Caco-2 (cell line): ENCODE results near the gene DEFB129. TPM values are rescaled to one million over a fixed set of nuclear protein-coding genes. Genes with fewer than 3 reads are reported as not detected.
"Not testable (repeated sequence)": the region's sequence is repeated elsewhere in the genome, so short reads cannot be mapped to it uniquely, and the experiment has no call there.

Experiments
- BruUV-seq: library from RNA; stranded (reverse); fragments of 400-500 nt; replicated peaks from 2 replicates; lab custom pipeline; 2021; lab: Mats Ljungman, UMichigan
- CTCF ChIA-PET: fragments of 300-600 bp; sonication (Branson Sonifier 250); formaldehyde crosslinking; loops from one replicate; lab custom pipeline; 2022; ENCODE audit warnings: antibody characterized with exemption; lab: Charles Lee
- POLR2A ChIA-PET: fragments of 300-600 bp; sonication (Branson Sonifier 250); formaldehyde crosslinking; loops from one replicate; lab custom pipeline; 2022; ENCODE audit warnings: antibody characterized with exemption; lab: Charles Lee
- DNase-seq, 2 experiments: peaks; one replicate each; pipeline versions ENCODE4 v3.0.0 to v3.0.0-alpha.2; 2020 to 2022
- H3K27me3 ChIP-seq: replicated peaks from 2 replicates; pipeline ENCODE4 v1.6.0; 2011; ENCODE audit warnings: low read length; ENCODE audit not compliant: control insufficient read depth, insufficient read depth
- H3K36me3 ChIP-seq: 2 replicates; pipeline ENCODE4 v1.5.1; 2011; ENCODE audit warnings: low read length; ENCODE audit not compliant: control insufficient read depth, insufficient read depth
- H3K4me1 ChIP-seq: fragments of 250-450 bp; sonication (Bioruptor Pico); 2 replicates; pipeline ENCODE4 v1.5.1; 2020; ENCODE audit warnings: mild to moderate bottlenecking
- H3K4me3 ChIP-seq: 2 replicates; pipeline ENCODE4 v1.5.1; 2011; ENCODE audit warnings: low read depth, mild to moderate bottlenecking, control low read depth, low read length
- H3K9me3 ChIP-seq: fragments of 250-450 bp; sonication (Bioruptor Pico); 2 replicates; pipeline ENCODE4 v1.5.1; 2020; ENCODE audit warnings: mild to moderate bottlenecking, moderate library complexity
- H3K27ac Mint-ChIP-seq: one replicate; pipeline ENCODE4 v1.8.0; 2022; ENCODE audit warnings: mixed read lengths; ENCODE audit not compliant: unreplicated experiment
- H3K27me3 Mint-ChIP-seq: one replicate; pipeline ENCODE4 v1.8.0; 2022; ENCODE audit warnings: mixed read lengths; ENCODE audit not compliant: insufficient read depth, unreplicated experiment
- H3K36me3 Mint-ChIP-seq: one replicate; pipeline ENCODE4 v1.8.0; 2022; ENCODE audit warnings: mild to moderate bottlenecking, mixed read lengths; ENCODE audit not compliant: insufficient read depth, unreplicated experiment
- H3K4me1 Mint-ChIP-seq: one replicate; pipeline ENCODE4 v1.8.0; 2022; ENCODE audit warnings: low read depth, mixed read lengths; ENCODE audit not compliant: unreplicated experiment
- H3K4me3 Mint-ChIP-seq: one replicate; pipeline ENCODE4 v1.8.0; 2022; ENCODE audit warnings: mild to moderate bottlenecking, moderate library complexity, mixed read lengths; ENCODE audit not compliant: unreplicated experiment
- H3K9me3 Mint-ChIP-seq: one replicate; pipeline ENCODE4 v1.8.0; 2022; ENCODE audit warnings: mixed read lengths; ENCODE audit not compliant: unreplicated experiment
- intact Hi-C: fragments of 100-400 bp; cut with micrococcal nuclease; formaldehyde crosslinking; loops from one replicate; pipeline ENCODE4 v1.10.0; 2022; ENCODE audit not compliant: unreplicated experiment
- total RNA-seq: library from RNA; stranded (reverse); gene quantifications from 2 replicates; pipeline ENCODE4 v1.2.3, GENCODE V29; 2022
- TF ChIP-seq, protein P1 (sequence below), 2 experiments: fragments of 200-600 bp in 1 of 2; IDR thresholded peaks; 1 replicate in 1 of 2; 2 replicates in 1 of 2; pipeline versions ENCODE4 v1.5.1 to v1.8.0; 2011 to 2022; ENCODE audit warnings: antibody characterized with exemption in 1 of 2, control low read depth in 1 of 2, inconsistent platforms in 1 of 2, low read depth in 1 of 2, low read length in 1 of 2, mild to moderate bottlenecking in 1 of 2, moderate library complexity in 1 of 2; ENCODE audit not compliant: insufficient read depth in 1 of 2, severe bottlenecking in 1 of 2, unreplicated experiment in 1 of 2

DEFB129 gene
- total RNA-seq, 1 experiment from 2014 or later: not detected

- Mint-ChIP-seq H3K27ac (no peak overlapping the region), H3K27me3 (peaks cover 5% of the 10 kb centered on the region), H3K4me3 (no peak overlapping the region), H3K36me3 (no peaks in the 10 kb centered on the region), H3K9me3 (no peaks in the 10 kb centered on the region), H3K4me1 (no peaks in the 10 kb centered on the region)
- BruUV-seq: no TSS peak
- Histone ChIP-seq H3K4me1 (no peaks in the 10 kb centered on the region), H3K36me3 (no peaks in the 10 kb centered on the region), H3K27me3 (no peaks in the 10 kb centered on the region), H3K9me3 (no peaks in the 10 kb centered on the region), H3K4me3 (no peak overlapping the region)
- ChIA-PET POLR2A (no interaction called here), CTCF (no interaction called here)
- TF ChIP-seq, protein P1, sequence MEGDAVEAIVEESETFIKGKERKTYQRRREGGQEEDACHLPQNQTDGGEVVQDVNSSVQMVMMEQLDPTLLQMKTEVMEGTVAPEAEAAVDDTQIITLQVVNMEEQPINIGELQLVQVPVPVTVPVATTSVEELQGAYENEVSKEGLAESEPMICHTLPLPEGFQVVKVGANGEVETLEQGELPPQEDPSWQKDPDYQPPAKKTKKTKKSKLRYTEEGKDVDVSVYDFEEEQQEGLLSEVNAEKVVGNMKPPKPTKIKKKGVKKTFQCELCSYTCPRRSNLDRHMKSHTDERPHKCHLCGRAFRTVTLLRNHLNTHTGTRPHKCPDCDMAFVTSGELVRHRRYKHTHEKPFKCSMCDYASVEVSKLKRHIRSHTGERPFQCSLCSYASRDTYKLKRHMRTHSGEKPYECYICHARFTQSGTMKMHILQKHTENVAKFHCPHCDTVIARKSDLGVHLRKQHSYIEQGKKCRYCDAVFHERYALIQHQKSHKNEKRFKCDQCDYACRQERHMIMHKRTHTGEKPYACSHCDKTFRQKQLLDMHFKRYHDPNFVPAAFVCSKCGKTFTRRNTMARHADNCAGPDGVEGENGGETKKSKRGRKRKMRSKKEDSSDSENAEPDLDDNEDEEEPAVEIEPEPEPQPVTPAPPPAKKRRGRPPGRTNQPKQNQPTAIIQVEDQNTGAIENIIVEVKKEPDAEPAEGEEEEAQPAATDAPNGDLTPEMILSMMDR (IDR thresholded peaks at IDR 0.05; ENCODE audit: insufficient read depth in 1 of 2, low read depth in 1 of 2, low read length in 1 of 2, severe bottlenecking in 1 of 2, unreplicated experiment in 1 of 2): no peak
- DNase-seq: no peak
- intact Hi-C loops: loop anchor here (5.0 kb wide), 1 partner anchor 46 kb away; no protein-coding TSS in a partner anchor
Measured at GRCh38 chr20:221258-221830, 5.7 kb upstream of the DEFB129 start.

DNA sequence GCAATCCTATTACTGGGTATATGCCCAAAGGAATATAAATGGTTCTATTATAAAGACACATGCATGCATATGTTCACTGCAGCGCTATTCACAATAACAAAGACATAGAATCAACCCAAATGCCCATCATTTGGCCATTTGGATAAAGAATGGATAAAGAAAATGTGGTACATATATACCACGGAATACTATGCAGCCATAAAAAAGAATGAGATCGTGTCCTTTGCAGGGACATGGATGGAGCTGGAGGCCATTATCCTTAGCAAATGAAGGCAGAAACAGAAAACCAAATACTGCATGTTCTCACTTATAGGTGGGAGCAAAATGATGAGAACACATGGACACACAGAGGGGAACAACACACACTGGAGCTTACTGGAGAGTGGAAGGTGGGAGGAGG is 1.2 kb upstream of the DEFB129 start:
- H3K4me1 ChIP-seq, H3K9me3 ChIP-seq, H3K4me3 Mint-ChIP-seq, H3K27me3 Mint-ChIP-seq, DNase-seq, H3K27ac Mint-ChIP-seq, POLR2A ChIA-PET, intact Hi-C loops, H3K4me1 Mint-ChIP-seq, H3K27me3 ChIP-seq, BruUV-seq, CTCF ChIA-PET, H3K4me3 ChIP-seq, H3K36me3 Mint-ChIP-seq, H3K9me3 Mint-ChIP-seq, H3K36me3 ChIP-seq: not testable (repeated sequence)

- Mint-ChIP-seq H3K9me3 (no peaks in the 10 kb centered on the region), H3K4me3 (no peak overlapping the region), H3K4me1 (no peaks in the 10 kb centered on the region), H3K27me3 (peaks cover 5% of the 10 kb centered on the region), H3K36me3 (no peaks in the 10 kb centered on the region), H3K27ac (no peak overlapping the region)
- ChIA-PET CTCF (no interaction called here), POLR2A (no interaction called here)
- Histone ChIP-seq H3K27me3 (no peaks in the 10 kb centered on the region), H3K4me3 (no peak overlapping the region), H3K4me1 (no peaks in the 10 kb centered on the region), H3K36me3 (no peaks in the 10 kb centered on the region), H3K9me3 (no peaks in the 10 kb centered on the region; the same call in 1 of the 2 replicates)
- no peak for DNase-seq
- TF ChIP-seq, protein P1 (IDR thresholded peaks at IDR 0.05; ENCODE audit: insufficient read depth in 1 of 2, low read depth in 1 of 2, low read length in 1 of 2, severe bottlenecking in 1 of 2, unreplicated experiment in 1 of 2): no peak
- intact Hi-C loops: no loop called here
- no TSS peak for BruUV-seq
Measured at GRCh38 chr20:227439-228105, 514 bp downstream of the DEFB129 start.
